Endodermal cell (in vitro differentiated cells): ENCODE measurements around the gene FAM149A. TPM values are rescaled to one million over a fixed set of nuclear protein-coding genes. Genes with fewer than 3 reads are reported as not detected.

Source experiments
- DNase-seq: peaks from one replicate; pipeline ENCODE4 v3.0.0-alpha.2; 2017
- H3K27ac ChIP-seq: 2 replicates; pipeline ENCODE4 v1.5.1; 2013; ENCODE audit warnings: mild to moderate bottlenecking, low read depth, low read length, moderate library complexity
- H3K27me3 ChIP-seq: 2 replicates; pipeline ENCODE4 v1.6.1; 2013; ENCODE audit warnings: mild to moderate bottlenecking, low read length, moderate library complexity; ENCODE audit not compliant: insufficient read depth, control insufficient read depth, poor library complexity, severe bottlenecking
- H3K36me3 ChIP-seq: 2 replicates; pipeline ENCODE4 v1.7.0; 2013; ENCODE audit warnings: mild to moderate bottlenecking, low read length, moderate library complexity; ENCODE audit not compliant: control insufficient read depth, insufficient read depth
- H3K4me1 ChIP-seq: one replicate; pipeline ENCODE4 v1.7.0; 2013; ENCODE audit warnings: low read length; ENCODE audit not compliant: control insufficient read depth, insufficient read depth
- H3K4me3 ChIP-seq: 2 replicates; pipeline ENCODE4 v1.5.1; 2013; ENCODE audit warnings: mild to moderate bottlenecking, low read length, moderate library complexity
- H3K9ac ChIP-seq: 2 replicates; pipeline ENCODE4 v1.6.1; 2013; ENCODE audit warnings: mild to moderate bottlenecking, low read length, moderate library complexity; ENCODE audit not compliant: poor library complexity, severe bottlenecking; ENCODE audit errors: extremely low read depth
- H3K9me3 ChIP-seq: 2 replicates; pipeline ENCODE4 v1.6.1; 2013; ENCODE audit warnings: mild to moderate bottlenecking, low read length, moderate library complexity; ENCODE audit not compliant: control insufficient read depth
- H3K27ac Mint-ChIP-seq: 2 replicates; pipeline ENCODE4 v1.8.0; 2020; ENCODE audit warnings: mixed read lengths
- H3K27me3 Mint-ChIP-seq: 2 replicates; pipeline ENCODE4 v1.8.0; 2021; ENCODE audit warnings: mild to moderate bottlenecking, mixed read lengths; ENCODE audit not compliant: insufficient read depth
- H3K36me3 Mint-ChIP-seq: 2 replicates; pipeline ENCODE4 v1.8.0; 2020; ENCODE audit warnings: low read depth, mixed read lengths
- H3K4me1 Mint-ChIP-seq: 2 replicates; pipeline ENCODE4 v1.8.0; 2020; ENCODE audit warnings: mixed read lengths
- H3K4me3 Mint-ChIP-seq: 2 replicates; pipeline ENCODE4 v1.8.0; 2020; ENCODE audit warnings: mild to moderate bottlenecking, moderate library complexity, mixed read lengths
- H3K9me3 Mint-ChIP-seq: 2 replicates; pipeline ENCODE4 v1.8.0; 2020; ENCODE audit warnings: mild to moderate bottlenecking, mixed read lengths
- WGBS, 2 experiments: methylation state at CpG; one replicate each; pipeline versions ENCODE4 v1.1.5 to v1.1.7; 2013; ENCODE audit warnings: missing lambda C conversion rate in 2 of 2, mixed read lengths in 1 of 2; ENCODE audit not compliant: insufficient coverage in 1 of 2, insufficient read length in 1 of 2; 5-methylcytosine and 5-hydroxymethylcytosine counted together
- total RNA-seq, 2 donors: library from RNA; stranded (reverse); fragmentation: NEBNext Ultra II Directional in 1 of 2; extraction: Animal tissue kit (Norgen Biotek cat#: 25700) in 1 of 2; gene quantifications; 2 replicates in 1 of 2; 3 replicates in 1 of 2; pipeline ENCODE4 v1.2.1, GENCODE V29; 2021
- TF ChIP-seq, protein P1 (sequence below): fragments of 200-600 bp; sonication (generic); conservative IDR thresholded peaks from 2 replicates; pipeline ENCODE4 v1.5.0; 2021; ENCODE audit warnings: antibody characterized with exemption, mild to moderate bottlenecking

FAM149A gene
- total RNA-seq, 2 donors from 2014 or later = 2.4 to 3.3 TPM

DNA sequence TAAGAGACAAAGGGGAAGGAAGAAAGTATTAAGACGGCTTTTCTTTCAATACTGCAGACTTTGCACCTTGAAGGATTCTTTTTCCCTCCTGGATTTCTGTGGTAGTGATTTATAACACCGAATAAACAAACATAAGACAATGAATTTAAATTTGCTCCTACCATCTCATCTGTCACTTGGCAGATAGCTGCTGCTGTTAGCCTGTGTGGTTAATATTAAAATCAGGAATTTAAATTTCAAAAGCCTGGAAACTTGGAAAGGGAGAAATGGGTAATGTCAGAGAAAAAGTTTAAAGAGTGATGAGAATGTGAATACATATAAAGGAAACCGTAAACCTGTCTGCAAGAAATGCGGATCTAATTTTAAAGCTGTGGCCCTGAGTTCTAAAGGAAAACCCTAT, 3.4 kb downstream of the FAM149A start:
- H3K27ac Mint-ChIP-seq = no peak overlapping the region

DNA sequence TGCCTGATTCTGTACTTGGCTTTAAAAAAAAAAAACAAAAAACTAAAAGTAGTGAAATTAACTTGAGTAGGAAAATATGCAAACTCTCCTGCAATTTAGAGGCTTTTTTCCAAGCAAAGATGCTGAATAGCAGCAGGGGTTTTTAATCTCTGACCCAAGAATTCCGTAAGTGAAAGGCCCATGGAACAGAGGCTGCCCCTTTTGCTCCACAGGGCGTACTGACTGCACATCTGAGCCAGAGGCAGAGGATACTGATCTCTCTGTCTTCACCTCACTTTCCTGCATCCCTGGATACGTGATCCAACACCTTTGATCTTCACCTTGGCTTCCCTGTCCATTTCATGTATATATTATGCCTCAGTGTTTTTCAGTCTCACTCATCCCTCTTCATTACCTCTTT, 3.9 kb downstream of the FAM149A start:
- Histone ChIP-seq H3K9ac (no peak overlapping the region), H3K4me3 (no peak overlapping the region), H3K36me3 (no peaks in the 10 kb centered on the region), H3K27ac (no peak overlapping the region), H3K4me1 (no peaks in the 10 kb centered on the region), H3K27me3 (peaks cover 28% of the 10 kb centered on the region), H3K9me3 (no peaks in the 10 kb centered on the region)
- 59 to 87% methylated on average over 3 of the region's 3 CpGs for WGBS, 2 experiments
- Mint-ChIP-seq H3K36me3 (no peaks in the 10 kb centered on the region), H3K4me3 (no peak overlapping the region), H3K9me3 (peaks cover 5% of the 10 kb centered on the region), H3K27ac (no peak overlapping the region), H3K27me3 (peaks cover 24% of the 10 kb centered on the region), H3K4me1 (peaks cover 10% of the 10 kb centered on the region)
- no peak for DNase-seq
- TF ChIP-seq, protein P1, sequence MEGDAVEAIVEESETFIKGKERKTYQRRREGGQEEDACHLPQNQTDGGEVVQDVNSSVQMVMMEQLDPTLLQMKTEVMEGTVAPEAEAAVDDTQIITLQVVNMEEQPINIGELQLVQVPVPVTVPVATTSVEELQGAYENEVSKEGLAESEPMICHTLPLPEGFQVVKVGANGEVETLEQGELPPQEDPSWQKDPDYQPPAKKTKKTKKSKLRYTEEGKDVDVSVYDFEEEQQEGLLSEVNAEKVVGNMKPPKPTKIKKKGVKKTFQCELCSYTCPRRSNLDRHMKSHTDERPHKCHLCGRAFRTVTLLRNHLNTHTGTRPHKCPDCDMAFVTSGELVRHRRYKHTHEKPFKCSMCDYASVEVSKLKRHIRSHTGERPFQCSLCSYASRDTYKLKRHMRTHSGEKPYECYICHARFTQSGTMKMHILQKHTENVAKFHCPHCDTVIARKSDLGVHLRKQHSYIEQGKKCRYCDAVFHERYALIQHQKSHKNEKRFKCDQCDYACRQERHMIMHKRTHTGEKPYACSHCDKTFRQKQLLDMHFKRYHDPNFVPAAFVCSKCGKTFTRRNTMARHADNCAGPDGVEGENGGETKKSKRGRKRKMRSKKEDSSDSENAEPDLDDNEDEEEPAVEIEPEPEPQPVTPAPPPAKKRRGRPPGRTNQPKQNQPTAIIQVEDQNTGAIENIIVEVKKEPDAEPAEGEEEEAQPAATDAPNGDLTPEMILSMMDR = no peak

More for the DNA sequence above, 3.4 kb downstream of the FAM149A start:
- TF ChIP-seq, protein P1 = no peak
- 72 to 78% methylated on average over 2 to 4 of the region's 4 CpGs for WGBS, 2 experiments
- Histone ChIP-seq H3K4me3 (no peak overlapping the region), H3K9ac (no peak overlapping the region), H3K27ac (no peak overlapping the region), H3K9me3 (no peaks in the 10 kb centered on the region), H3K4me1 (no peaks in the 10 kb centered on the region), H3K36me3 (no peaks in the 10 kb centered on the region), H3K27me3 (peaks cover 33% of the 10 kb centered on the region)
- Mint-ChIP-seq H3K4me3 (no peak overlapping the region), H3K27me3 (peaks cover 28% of the 10 kb centered on the region), H3K9me3 (peaks cover 5% of the 10 kb centered on the region), H3K36me3 (no peaks in the 10 kb centered on the region), H3K4me1 (peaks cover 10% of the 10 kb centered on the region)
- DNase-seq = no peak

DNA sequence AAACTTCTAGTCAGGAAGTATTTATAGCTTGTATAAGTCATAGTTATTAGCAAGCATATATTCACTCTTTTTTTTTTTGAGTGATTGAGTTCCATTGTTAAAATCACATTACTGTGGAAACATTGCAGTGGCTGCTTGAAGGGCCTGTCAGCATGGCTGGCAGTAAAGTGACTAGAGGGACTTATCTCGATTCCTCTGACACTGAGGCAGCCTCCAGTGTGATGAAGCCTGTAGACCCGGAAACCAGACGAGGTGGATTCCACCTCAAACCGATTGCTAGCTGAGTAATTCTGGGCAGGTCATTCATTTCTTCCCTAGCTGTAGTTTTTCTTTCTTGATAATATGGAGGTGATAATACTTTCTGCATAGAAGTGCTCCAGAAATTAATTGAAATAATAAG, 4.7 kb downstream of the FAM149A start:
- Histone ChIP-seq H3K4me3 (no peak overlapping the region), H3K9me3 (no peaks in the 10 kb centered on the region), H3K4me1 (no peaks in the 10 kb centered on the region), H3K36me3 (no peaks in the 10 kb centered on the region), H3K27ac (no peak overlapping the region), H3K27me3 (peaks cover 20% of the 10 kb centered on the region), H3K9ac (no peak overlapping the region)
- 91 to 96% methylated on average over 4 of the region's 4 CpGs for WGBS, 2 experiments
- no peak for DNase-seq
- peaks cover 15% of the 10 kb centered on the region for H3K27me3 Mint-ChIP-seq
- TF ChIP-seq, protein P1 = no peak
- no peak overlapping the region for H3K27ac Mint-ChIP-seq
- H3K9me3 Mint-ChIP-seq = peaks cover 2% of the 10 kb centered on the region
- H3K4me3 Mint-ChIP-seq = no peak overlapping the region
- peaks cover 10% of the 10 kb centered on the region for H3K4me1 Mint-ChIP-seq
- H3K36me3 Mint-ChIP-seq = no peaks in the 10 kb centered on the region
